Thoracic aorta (tissue), 2 donors: Measurements from ENCODE around the gene IL1A. TPM values are rescaled to one million over a fixed set of nuclear protein-coding genes. Genes with fewer than 3 reads are reported as not detected.

Experiments used
- ATAC-seq: fragments of 150-250 bp; one replicate; pipeline ENCODE4 v1.8.0; 2017; ENCODE audit warnings: low read depth; ENCODE audit not compliant: insufficient number of reproducible peaks, low FRiP score
- DNase-seq: peaks from one replicate; pipeline ENCODE4 v3.0.0-alpha.2; 2020; ENCODE audit warnings: low spot score
- H3K27ac ChIP-seq, 2 donors: fragments of 200-600 bp; sonication (generic); 1 replicate in 1 of 2; 2 replicates in 1 of 2; pipeline ENCODE4 v1.5.1; 2016; ENCODE audit warnings: mild to moderate bottlenecking in 2 of 2, moderate library complexity in 2 of 2
- H3K27me3 ChIP-seq: fragments of 200-600 bp; sonication (generic); replicated peaks from 2 replicates; pipeline ENCODE4 v1.6.0; 2016; ENCODE audit warnings: mild to moderate bottlenecking; ENCODE audit not compliant: insufficient read depth
- H3K36me3 ChIP-seq: fragments of 200-600 bp; sonication (generic); one replicate; pipeline ENCODE4 v1.5.1; 2016
- H3K4me1 ChIP-seq, 2 donors: fragments of 200-600 bp; sonication (generic); 1 replicate in 1 of 2; 2 replicates in 1 of 2; pipeline versions ENCODE4 v1.5.1 to v1.6.0; 2016; ENCODE audit warnings: low read depth in 2 of 2, mild to moderate bottlenecking in 1 of 2; ENCODE audit not compliant: control insufficient read depth in 1 of 2
- H3K4me3 ChIP-seq: fragments of 200-600 bp; sonication (generic); 2 replicates; pipeline ENCODE4 v1.5.1; 2016; ENCODE audit warnings: mild to moderate bottlenecking
- H3K9me3 ChIP-seq: fragments of 200-600 bp; sonication (generic); 2 replicates; pipeline ENCODE4 v1.5.1; 2016
- CTCF ChIP-seq: fragments of 200-600 bp; sonication (generic); IDR thresholded peaks from one replicate; pipeline ENCODE4 v1.5.1; 2019; ENCODE audit warnings: antibody characterized with exemption
- total RNA-seq, 2 donors: library from RNA; depleted of rRNA; stranded (reverse); fragments of >200 nt; gene quantifications; one replicate each; pipeline versions ENCODE4 v1.1.0 to v1.2.3, GENCODE V29; 2016

Gene IL1A
- total RNA-seq, 2 donors from 2014 or later: 0.56 TPM; not detected in 1

- no peak for ATAC-seq
Observed at GRCh38 chr2:112790305-112790704, 6.0 kb upstream of the IL1A start.

GRCh38 chr2:112789186-112789585 lies 4.9 kb upstream of the IL1A start:
- H3K4me1 ChIP-seq: no peaks in the 10 kb centered on the region
- ATAC-seq (no peak), DNase-seq (no peak)
- TF ChIP-seq CTCF: no peak
- no peak overlapping the region for H3K4me3 ChIP-seq
- no peaks in the 10 kb centered on the region for H3K36me3 ChIP-seq
- H3K27ac ChIP-seq: no peak overlapping the region
- no peaks in the 10 kb centered on the region for H3K27me3 ChIP-seq
- H3K9me3 ChIP-seq: no peaks in the 10 kb centered on the region

More at GRCh38 chr2:112790305-112790704, 6.0 kb upstream of the IL1A start:
- TF ChIP-seq CTCF: no peak
- Histone ChIP-seq H3K4me1 (no peaks in the 10 kb centered on the region), H3K27ac (no peak overlapping the region), H3K36me3 (no peaks in the 10 kb centered on the region), H3K27me3 (no peaks in the 10 kb centered on the region), H3K4me3 (no peak overlapping the region), H3K9me3 (no peaks in the 10 kb centered on the region)
- no peak for DNase-seq

GRCh38 chr2:112788653-112789052 lies 4.4 kb upstream of the IL1A start:
- no peak for TF ChIP-seq CTCF
- Histone ChIP-seq H3K27ac (no peak overlapping the region), H3K27me3 (no peaks in the 10 kb centered on the region), H3K36me3 (no peaks in the 10 kb centered on the region), H3K4me1 (no peaks in the 10 kb centered on the region), H3K9me3 (no peaks in the 10 kb centered on the region), H3K4me3 (no peak overlapping the region)
- DNase-seq (no peak), ATAC-seq (no peak)

- no peaks in the 10 kb centered on the region for H3K4me1 ChIP-seq
- TF ChIP-seq CTCF: no peak
- no peaks in the 10 kb centered on the region for H3K9me3 ChIP-seq
- DNase-seq (no peak), ATAC-seq (no peak)
- H3K4me3 ChIP-seq: no peak overlapping the region
- H3K36me3 ChIP-seq: no peaks in the 10 kb centered on the region
- no peaks in the 10 kb centered on the region for H3K27me3 ChIP-seq
- no peak overlapping the region for H3K27ac ChIP-seq
Observed at GRCh38 chr2:112787729-112788393, 3.6 kb upstream of the IL1A start.

GRCh38 chr2:112787294-112787693 lies 3.0 kb upstream of the IL1A start:
- H3K27me3 ChIP-seq: no peaks in the 10 kb centered on the region
- no peak overlapping the region for H3K27ac ChIP-seq
- ATAC-seq (no peak), DNase-seq (no peak)
- TF ChIP-seq CTCF: no peak
- H3K4me3 ChIP-seq: no peak overlapping the region
- H3K4me1 ChIP-seq: no peaks in the 10 kb centered on the region
- no peaks in the 10 kb centered on the region for H3K9me3 ChIP-seq
- H3K36me3 ChIP-seq: no peaks in the 10 kb centered on the region
